ENCODE results near the gene DCHS2. TPM values are rescaled to one million over a fixed set of nuclear protein-coding genes. Genes with fewer than 3 reads are reported as not detected.

Gene DCHS2
- total RNA-seq, 1 donor from 2014 or later: not detected

- H3K36me3 ChIP-seq: no peaks in the 10 kb centered on the region
- DNase-seq (ENCODE audit: low spot score in 2 of 2): no peak
- H3K4me3 ChIP-seq: no peak overlapping the region
- H3K9me3 ChIP-seq: no peaks in the 10 kb centered on the region
- no peak for TF ChIP-seq CTCF (IDR thresholded peaks at IDR 0.05)
- H3K27me3 ChIP-seq: no peaks in the 10 kb centered on the region
- intact Hi-C loops (cut with DNase I): no loop called here
- H3K4me1 ChIP-seq: no peaks in the 10 kb centered on the region
- no peak overlapping the region for H3K27ac ChIP-seq
Observed at GRCh38 chr4:154473497-154473896, 18.1 kb downstream of the DCHS2 start.

GRCh38 chr4:154472858-154473257 is 18.7 kb downstream of the DCHS2 start:
- intact Hi-C loops (cut with DNase I): no loop called here
- Histone ChIP-seq H3K9me3 (no peaks in the 10 kb centered on the region), H3K36me3 (no peaks in the 10 kb centered on the region), H3K4me1 (no peaks in the 10 kb centered on the region), H3K27ac (no peak overlapping the region), H3K4me3 (no peak overlapping the region), H3K27me3 (no peaks in the 10 kb centered on the region)
- TF ChIP-seq CTCF (IDR thresholded peaks at IDR 0.05): no peak
- DNase-seq (ENCODE audit: low spot score in 2 of 2): no peak

- H3K9me3 ChIP-seq: no peaks in the 10 kb centered on the region
- no peak for TF ChIP-seq CTCF (IDR thresholded peaks at IDR 0.05)
- H3K27ac ChIP-seq: no peak overlapping the region
- no peaks in the 10 kb centered on the region for H3K27me3 ChIP-seq
- no peaks in the 10 kb centered on the region for H3K4me1 ChIP-seq
- no peaks in the 10 kb centered on the region for H3K36me3 ChIP-seq
- intact Hi-C loops (cut with DNase I): no loop called here
- no peak for DNase-seq (ENCODE audit: low spot score in 2 of 2)
- no peak overlapping the region for H3K4me3 ChIP-seq
Observed at GRCh38 chr4:154471526-154472331, 19.9 kb downstream of the DCHS2 start.

GRCh38 chr4:154471032-154471431 is 20.6 kb downstream of the DCHS2 start:
- TF ChIP-seq CTCF (IDR thresholded peaks at IDR 0.05): no peak
- Histone ChIP-seq H3K27me3 (no peaks in the 10 kb centered on the region), H3K4me3 (no peak overlapping the region), H3K27ac (no peak overlapping the region), H3K36me3 (no peaks in the 10 kb centered on the region), H3K9me3 (no peaks in the 10 kb centered on the region), H3K4me1 (no peaks in the 10 kb centered on the region)
- no peak for DNase-seq (ENCODE audit: low spot score in 2 of 2)
- intact Hi-C loops (cut with DNase I): no loop called here

GRCh38 chr4:154467886-154468285 is 23.7 kb downstream of the DCHS2 start:
- H3K27ac ChIP-seq: no peak overlapping the region
- intact Hi-C loops (cut with DNase I): no loop called here
- H3K36me3 ChIP-seq: no peaks in the 10 kb centered on the region
- no peaks in the 10 kb centered on the region for H3K4me1 ChIP-seq
- no peak overlapping the region for H3K4me3 ChIP-seq
- DNase-seq (ENCODE audit: low spot score in 2 of 2): no peak
- no peaks in the 10 kb centered on the region for H3K9me3 ChIP-seq
- H3K27me3 ChIP-seq: no peaks in the 10 kb centered on the region
- no peak for TF ChIP-seq CTCF (IDR thresholded peaks at IDR 0.05)
